ENCODE measurements around the gene NDUFB10. TPM values are rescaled to one million over a fixed set of nuclear protein-coding genes. Genes with fewer than 3 reads are reported as not detected.

NDUFB10 gene
- total RNA-seq, 1 donor from 2014 or later, result 123 TPM

DNA sequence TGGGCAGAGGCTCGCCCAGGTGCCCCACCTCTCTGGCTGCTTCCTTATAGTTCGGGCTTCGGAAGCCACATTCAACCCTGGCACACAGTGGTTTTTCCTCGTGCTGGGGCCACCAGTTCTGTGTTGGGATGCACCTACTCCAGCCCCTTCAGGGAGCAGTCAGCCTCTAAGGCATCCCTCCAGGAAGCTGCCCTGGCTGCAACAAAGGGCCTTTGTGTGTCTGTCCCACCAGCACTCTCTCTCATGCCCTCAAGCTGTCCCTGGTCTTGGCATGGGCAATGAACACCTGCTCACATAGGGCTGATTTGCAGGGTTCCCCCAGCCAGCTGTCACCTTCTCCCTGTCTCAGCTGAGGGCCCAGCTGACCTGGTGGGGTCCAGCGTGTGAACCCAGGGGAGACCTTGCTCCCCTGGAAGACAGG, 22.7 kb downstream of the NDUFB10 start:
- intact Hi-C loops (cut with micrococcal nuclease), result no loop called here

DNA sequence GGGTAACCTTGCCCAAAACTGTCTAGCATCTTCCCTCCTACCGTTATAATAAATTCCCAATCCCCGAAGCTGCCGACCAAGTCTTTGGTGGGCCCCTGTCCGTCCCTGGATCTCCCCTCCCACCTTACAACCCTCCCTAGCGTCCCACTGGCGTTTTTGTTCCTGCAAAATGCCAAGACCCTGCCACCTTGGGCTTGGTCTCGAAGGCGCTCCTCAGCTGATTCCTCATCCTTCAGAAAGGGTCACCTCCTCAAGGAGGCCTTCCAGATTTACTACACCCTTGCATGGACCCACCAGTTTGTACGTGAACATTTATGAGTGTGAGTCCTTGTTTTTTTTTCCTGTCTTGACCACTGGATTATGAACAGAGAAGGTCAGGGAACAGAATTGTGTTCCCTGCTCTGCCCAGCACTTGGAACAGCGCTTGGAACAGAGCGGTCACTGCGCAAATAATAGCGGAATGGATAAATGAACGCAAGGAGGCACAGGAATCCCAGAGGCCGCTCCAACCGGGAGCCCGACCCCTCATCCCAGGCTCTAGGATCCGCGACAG, 23.7 kb downstream of the NDUFB10 start:
- intact Hi-C loops (cut with micrococcal nuclease), result loop anchor here (1.0 kb wide), 1 partner anchor 8 kb away; no protein-coding TSS in a partner anchor

DNA sequence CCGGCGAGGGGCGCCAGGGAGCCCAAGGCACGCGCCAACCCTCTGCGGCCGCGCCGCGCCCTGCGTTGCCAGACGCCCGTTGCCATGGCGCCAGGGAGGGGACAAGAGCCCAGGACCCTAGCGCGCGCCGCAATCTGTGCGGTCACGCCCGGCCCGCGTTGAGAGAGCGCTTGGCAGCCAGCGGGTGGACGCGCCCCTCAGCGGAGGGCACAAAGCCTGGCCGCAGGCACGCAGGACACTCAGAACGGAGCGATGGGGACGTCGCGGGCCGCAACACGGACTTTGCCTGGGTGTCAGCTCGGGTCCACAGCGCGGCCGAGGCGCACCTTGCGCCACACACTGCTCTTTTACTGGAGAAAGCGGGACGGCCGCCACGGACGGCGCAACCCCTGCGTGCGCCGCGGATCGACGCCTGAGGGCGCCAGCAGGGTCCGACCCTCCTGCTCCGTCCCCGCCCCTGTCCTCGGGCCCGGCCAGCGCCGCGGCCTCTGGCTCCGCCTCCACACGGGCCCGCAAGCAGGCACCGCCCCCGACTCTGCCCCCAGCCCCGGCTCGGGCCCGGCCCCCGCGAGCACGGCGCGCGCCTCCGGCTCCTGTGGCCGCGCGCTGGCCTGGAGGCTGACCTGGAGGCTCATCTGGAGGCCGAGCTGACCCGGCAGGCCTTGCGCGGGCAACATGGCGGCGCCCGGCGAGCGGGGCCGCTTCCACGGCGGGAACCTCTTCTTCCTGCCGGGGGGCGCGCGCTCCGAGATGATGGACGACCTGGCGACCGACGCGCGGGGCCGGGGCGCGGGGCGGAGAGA, 24.4 kb downstream of the NDUFB10 start, which contains the start of gene GFER:
TSS of gene GFER (plus strand) at position 650 of the 803 bp plus-strand sequence. CDS start at position 676, 26 bp downstream.
- intact Hi-C loops (cut with micrococcal nuclease), result loop anchor here (1.0 kb wide), 2 partner anchors 8 to 11 kb away; partner anchors contain the start of gene TBL3

DNA sequence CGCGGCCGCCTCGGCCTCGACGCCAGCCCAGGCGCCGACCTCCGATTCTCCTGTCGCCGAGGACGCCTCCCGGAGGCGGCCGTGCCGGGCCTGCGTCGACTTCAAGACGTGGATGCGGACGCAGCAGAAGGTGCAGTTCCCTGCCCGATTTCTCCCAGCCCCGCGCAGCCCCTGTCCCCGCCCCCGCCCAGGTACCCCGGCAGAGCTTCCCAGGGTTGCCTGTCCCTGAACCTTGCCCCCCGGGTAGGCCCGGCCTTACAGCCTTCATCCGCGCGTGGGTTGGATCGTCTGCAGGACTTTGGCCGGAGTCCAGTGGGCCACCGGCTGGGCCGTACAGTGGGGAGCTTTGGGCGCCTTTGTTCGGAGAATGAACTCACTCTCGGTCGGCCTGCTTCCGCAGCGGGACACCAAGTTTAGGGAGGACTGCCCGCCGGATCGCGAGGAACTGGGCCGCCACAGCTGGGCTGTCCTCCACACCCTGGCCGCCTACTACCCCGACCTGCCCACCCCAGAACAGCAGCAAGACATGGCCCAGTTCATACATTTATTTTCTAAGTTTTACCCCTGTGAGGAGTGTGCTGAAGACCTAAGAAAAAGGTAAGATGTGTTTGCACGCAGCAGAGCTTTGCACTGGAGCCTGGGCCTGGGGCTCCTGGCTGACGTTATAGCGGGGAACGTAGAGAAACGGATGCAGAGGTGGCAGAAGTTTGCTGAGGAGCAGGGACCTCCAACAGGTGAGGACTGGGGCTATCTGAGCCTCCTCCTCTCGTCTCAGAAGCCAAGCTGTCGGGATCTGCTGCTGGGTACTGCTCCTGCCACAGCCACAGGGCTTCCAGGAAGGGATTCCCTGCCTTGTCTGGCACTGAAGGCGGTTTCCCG, 25.2 kb downstream of the NDUFB10 start:
- intact Hi-C loops (cut with micrococcal nuclease), result loop anchor here (1.0 kb wide), 1 partner anchor 12 kb away; the partner anchor contains the start of gene TBL3

DNA sequence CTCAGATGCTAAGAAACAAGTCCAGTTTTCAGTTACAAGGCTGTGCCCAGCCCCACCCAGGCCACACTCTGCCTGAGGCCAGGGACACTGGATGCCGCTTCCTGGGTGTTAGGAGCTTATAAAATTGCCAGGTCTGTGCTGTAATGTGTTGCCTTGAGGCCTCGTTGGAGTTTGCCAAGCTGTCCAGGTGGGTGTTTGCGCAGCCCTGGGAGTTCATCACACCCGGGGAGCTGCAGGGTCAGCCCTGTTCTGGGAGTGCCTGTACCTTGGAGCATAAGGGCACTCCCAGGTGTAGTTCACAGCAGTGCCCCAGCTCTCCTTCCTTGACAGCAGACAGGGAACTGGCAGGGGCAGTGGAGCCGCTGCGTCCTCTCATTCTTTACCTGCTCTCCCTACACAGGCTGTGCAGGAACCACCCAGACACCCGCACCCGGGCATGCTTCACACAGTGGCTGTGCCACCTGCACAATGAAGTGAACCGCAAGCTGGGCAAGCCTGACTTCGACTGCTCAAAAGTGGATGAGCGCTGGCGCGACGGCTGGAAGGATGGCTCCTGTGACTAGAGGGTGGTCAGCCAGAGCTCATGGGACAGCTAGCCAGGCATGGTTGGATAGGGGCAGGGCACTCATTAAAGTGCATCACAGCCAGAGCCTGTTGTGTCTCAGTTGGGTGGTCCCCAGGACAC, 26.3 kb downstream of the NDUFB10 start:
- intact Hi-C loops (cut with micrococcal nuclease), result no loop called here

DNA sequence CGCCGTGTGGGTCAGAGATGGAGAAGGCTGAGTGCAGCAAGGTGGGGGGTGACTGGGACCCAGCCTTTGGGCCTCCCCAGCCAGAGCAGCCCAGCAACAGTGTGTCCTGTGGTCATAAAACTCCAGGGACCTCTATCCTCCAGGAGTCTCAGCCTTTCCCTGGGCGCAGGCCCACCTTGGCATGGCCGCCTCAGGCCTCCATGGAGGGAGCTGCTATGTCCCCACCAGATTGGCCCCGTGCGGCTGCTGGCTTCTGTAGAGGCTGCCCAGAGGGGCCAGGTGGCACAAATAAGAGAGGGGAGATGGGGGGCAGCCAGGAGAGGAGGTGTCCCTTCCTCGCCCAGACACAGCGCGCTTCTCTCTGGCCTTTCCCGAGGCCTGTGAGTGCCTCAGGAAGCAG, 27.9 kb downstream of the NDUFB10 start:
- intact Hi-C loops (cut with micrococcal nuclease), result no loop called here

DNA sequence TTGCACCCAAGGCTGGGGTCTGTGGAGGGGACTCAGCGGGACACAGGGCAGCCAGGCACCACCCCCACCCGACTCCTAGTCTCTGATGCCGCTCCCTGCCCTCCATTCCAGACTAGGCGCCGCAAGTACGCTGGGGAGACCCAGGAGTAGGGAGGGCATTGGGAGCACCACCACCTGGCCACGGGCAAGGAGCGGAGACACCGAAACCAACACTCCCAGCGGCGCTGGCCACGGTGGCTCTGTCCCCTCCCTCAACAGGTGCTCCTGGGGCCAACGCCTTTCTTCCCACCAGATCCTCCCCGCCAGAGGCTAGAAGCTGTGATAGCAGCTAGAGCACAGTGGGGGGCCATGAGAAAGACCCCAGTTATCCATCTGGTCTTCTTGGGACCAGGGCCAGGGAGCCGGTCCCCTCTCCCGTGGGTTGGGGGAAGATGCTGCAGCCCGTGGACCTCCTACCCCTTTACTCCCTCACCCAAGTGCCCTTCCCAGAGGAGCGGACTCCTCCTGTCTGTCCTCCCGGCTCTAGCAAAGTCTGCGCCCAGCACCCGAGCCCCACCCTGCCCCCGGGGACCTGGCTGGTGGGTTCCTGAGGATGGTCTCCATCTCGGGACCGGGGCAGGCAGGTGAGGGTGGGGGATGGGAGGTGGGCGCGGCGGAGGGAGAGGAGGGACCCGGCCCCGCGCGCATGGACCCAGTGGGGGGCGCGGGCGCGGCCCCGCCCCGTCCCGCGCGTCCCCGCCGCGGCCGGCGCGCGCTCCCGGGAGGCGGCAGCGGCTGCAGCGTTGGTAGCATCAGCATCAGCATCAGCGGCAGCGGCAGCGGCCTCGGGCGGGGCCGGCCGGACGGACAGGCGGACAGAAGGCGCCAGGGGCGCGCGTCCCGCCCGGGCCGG, 30.1 kb downstream of the NDUFB10 start, which contains the start of gene SYNGR3:
TSS of gene SYNGR3 (plus strand) at position 762 of the 892 bp plus-strand sequence. CDS start 133 bp downstream, outside the sequence.
- intact Hi-C loops (cut with micrococcal nuclease), result loop anchor here (2.0 to 5.0 kb wide), 2 partner anchors 25 to 763 kb away; partner anchors contain the start of genes RPS2 and SRRM2

DNA sequence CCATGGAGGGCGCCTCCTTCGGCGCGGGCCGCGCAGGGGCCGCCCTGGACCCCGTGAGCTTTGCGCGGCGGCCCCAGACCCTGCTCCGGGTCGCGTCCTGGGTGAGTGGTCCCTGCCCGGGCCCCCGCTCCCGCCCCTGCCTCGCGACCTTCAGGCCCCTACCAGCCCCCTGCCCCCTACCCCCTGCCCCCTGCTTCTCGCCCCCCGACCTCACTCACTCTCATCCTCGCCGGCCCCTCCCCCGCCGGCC, 30.7 kb downstream of the NDUFB10 start:
- intact Hi-C loops (cut with micrococcal nuclease), result loop anchor here (2.0 to 5.0 kb wide), 2 partner anchors 25 to 762 kb away; partner anchors contain the start of genes RPS2 and SRRM2

DNA sequence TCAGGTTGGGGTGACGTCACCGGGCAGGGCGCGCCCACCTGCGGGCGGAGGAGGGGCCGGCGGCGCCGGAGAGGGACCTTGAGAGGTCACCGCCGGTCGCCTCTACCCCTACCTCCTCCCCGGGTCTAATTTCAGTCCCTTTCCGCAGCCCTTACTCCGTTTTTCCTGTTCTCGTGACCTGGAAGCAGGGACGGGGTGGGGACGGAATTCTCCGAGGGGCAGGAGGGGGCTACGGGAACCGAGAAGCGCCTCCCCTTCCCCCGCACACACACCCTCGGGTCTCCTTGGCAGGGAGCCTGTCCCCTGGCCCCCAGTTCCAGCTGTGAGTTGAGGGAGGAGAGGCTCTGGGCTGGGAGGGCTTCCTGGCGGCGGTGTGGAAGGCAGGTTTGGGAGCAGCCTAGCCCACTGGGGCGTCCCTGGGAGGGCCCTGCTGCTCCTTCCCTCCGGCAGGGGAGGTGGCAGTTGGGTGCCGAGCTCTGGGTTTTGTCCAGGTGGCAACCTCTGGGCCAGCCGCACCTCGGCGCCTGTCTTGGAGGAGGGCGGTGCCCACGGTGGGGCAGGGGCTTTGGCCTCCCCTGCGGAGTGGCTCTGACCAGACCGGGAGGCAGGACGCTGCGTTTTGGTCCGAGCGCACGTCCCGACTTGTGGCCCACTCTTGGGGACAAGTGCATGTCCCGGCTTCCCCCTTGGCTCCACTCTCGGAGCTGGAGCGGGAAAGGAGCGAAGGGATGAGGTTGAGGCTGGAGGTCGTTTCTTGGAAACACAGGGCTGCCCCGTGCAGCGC, 31.2 kb downstream of the NDUFB10 start:
- intact Hi-C loops (cut with micrococcal nuclease), result loop anchor here (1.0 to 5.0 kb wide), 3 partner anchors 7 to 762 kb away; partner anchors contain the start of genes RPS2 and SRRM2

DNA sequence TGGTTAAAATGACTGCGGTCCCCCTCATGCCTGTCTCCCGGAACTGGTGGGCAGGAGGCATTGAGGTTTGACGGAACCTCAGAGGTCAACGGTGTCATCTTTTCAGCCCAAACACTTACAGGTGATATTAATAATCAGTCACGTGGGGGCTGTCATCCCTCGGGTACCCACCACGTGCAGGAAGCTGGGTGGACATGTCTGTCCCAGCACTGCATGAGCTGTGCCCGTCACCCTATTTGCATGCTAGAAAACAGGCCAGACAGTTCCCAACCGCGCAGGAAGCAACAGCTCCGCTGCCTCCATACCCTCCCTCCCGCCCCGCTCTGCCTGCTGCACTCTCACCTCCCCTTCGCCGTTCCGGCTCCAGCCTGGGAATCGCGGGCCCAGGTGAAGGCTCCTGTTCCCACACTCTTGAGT, 31.8 kb downstream of the NDUFB10 start:
- intact Hi-C loops (cut with micrococcal nuclease), result loop anchor here (1.0 to 5.0 kb wide), 3 partner anchors 8 to 761 kb away; partner anchors contain the start of genes RPS2 and SRRM2

DNA sequence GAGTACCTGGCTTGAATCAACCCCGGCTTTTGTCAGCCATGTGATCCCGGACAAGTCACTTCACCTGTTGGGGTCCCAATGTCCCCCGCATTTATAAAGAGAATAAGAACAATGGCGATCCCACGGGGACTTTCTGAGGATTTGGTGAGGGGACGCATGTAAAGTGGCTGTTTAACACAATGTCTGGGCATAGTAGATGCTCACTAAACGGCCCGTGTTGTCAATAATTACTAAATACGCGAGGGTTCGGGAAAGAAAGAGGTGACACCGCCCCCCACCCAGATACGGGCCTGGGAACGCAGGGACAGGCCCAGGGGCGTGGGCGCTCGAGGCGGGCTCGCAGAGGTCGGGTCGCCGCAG, 32.2 kb downstream of the NDUFB10 start:
- intact Hi-C loops (cut with micrococcal nuclease), result loop anchor here (1.0 to 5.0 kb wide), 3 partner anchors 8 to 761 kb away; partner anchors contain the start of genes RPS2 and SRRM2

DNA sequence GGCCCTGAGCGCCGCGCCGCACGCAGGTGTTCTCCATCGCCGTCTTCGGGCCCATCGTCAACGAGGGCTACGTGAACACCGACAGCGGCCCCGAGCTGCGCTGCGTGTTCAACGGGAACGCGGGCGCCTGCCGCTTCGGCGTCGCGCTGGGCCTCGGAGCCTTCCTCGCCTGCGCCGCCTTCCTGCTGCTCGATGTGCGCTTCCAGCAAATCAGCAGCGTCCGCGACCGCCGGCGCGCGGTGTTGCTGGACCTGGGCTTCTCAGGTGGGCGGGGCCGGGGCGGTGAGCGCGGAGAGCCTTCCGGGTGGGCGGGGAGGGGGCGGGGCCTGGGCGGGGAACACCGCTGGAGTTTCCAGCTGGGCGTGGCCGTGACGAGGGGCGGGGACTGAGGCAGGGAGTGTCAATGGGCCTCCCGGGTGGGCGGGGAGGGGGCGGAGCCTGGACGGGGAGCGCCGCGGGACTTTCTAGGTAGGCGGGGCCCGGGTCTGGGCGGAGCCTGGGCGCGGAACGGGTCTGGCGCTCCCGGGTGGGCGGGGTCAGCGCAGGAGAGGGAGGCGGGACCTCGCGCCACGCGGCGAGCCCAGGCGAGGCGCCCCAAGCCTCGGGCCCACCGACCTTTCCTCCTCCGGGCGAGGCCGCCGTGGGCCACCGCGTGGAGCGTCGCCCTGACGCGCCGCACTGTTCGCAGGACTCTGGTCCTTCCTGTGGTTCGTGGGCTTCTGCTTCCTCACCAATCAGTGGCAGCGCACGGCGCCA, 32.8 kb downstream of the NDUFB10 start:
- intact Hi-C loops (cut with micrococcal nuclease), result loop anchor here (1.0 to 5.0 kb wide), 3 partner anchors 9 to 760 kb away; partner anchors contain the start of genes RPS2 and SRRM2

DNA sequence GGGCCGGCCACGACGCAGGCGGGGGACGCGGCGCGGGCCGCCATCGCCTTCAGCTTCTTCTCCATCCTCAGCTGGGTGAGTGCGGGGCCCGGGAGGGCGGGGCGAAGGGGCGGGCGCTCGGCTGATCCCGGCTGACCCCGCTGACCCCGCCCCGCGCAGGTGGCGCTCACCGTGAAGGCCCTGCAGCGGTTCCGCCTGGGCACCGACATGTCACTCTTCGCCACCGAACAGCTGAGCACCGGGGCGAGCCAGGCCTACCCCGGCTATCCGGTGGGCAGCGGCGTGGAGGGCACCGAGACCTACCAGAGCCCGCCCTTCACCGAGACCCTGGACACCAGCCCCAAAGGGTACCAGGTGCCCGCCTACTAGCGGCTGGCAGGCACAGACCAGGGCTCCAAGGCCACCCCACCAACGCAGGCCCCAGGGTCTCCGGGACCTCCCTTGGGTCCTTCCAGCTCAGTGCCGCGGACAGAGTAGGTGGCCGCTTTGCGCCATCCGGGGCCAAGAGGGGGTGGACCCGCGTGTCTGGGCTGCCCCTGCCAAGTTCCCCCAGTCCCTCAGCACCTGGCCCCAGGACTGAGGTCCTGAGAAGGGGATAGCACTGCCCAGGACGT, 33.5 kb downstream of the NDUFB10 start:
- intact Hi-C loops (cut with micrococcal nuclease), result loop anchor here (5.0 kb wide), 1 partner anchor 759 kb away; the partner anchor contains the start of gene SRRM2

DNA sequence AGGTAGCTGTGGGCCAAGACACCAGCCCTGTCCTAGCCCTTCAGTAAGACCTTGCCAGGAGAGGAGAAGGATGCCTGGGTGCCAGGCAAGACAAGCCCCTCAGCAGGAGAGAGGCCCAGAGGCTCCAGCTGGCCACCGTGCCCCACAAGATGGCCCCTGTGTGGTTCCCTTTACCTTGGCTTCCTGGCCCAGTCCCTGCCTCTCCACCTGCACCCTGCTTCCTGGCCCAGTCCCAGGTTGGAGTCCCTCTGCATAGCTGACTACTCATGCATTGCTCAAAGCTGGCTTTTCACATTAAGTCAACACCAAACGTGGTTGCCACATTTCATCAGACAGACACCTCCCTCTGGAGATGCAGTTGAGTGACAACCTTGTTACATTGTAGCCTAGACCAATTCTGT, 34.4 kb downstream of the NDUFB10 start:
- intact Hi-C loops (cut with micrococcal nuclease), result loop anchor here (5.0 kb wide), 1 partner anchor 759 kb away; the partner anchor contains the start of gene SRRM2

DNA sequence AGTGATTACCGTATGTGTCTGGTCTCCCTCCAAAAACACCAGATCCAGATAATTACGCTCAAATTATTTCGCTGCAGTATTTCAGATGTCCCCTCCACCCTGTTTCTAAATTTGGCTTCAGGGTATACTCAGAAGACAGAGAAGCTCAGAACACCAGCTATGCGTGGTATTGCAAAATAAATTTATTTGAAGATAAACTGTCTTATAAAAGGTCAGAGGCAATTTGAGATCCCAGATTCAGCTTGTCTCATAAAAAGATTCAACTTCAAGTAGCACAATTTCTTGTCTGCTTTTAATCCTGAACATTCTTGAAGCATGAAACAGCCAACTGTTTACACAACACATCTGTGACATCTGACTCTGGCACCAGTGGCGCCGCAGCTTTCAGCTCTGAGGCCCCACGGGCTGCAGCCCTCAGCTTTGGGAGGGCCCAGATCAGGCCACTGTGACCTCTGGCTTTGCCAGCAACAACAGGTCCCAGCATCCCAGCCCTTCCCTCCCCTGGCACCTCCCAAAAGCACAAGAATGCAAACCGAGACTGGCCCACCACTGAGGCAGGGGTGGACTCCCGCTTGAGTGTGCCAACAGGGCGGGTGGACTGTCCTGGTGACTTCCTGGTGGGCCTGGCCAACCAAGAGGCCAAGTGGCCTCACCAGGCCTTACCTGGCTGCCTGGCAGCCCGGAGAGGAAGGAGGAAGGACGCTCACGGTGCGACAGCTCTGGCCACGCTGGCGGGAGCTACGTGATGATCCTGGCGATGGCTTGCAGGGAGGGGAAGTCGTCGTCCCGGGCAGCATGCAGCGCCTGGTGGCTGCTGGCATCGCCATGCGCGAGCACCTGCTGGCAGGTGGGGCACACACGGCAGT, 38.4 kb downstream of the NDUFB10 start:
- intact Hi-C loops (cut with micrococcal nuclease), result no loop called here

DNA sequence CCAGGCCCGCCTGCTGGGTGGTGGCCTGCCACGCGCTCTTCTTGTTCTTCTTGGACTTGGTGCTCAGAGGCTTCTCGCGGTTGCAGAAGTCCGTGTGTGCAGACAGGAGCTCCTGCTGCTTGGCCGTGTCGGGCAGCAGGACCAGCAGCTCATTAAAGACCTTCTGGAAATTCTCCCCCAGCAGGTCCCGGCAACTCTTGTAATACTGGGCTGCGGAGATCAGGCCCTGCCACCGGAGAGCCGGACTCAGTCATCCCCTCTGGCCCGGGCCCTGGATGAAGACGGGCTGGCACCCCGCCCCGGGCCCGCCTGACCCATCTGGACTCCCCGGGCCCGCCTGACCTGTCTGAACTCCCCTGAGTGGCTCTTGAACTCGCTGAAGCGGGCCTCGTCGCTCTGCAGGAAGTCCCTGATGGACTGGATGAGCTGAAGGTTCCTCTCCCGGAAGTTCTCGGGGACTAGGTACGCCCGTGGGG, 39.1 kb downstream of the NDUFB10 start:
- intact Hi-C loops (cut with micrococcal nuclease), result no loop called here
